C4-2B (cell line): ENCODE results near the gene CDK14.
A peak's percentile ranks its signal among the peaks of the same experiment; 100 is the strongest.
"Not testable (repeated sequence)": the region's sequence is repeated elsewhere in the genome, so short reads cannot be mapped to it uniquely, and the experiment has no call there.

ENCODE experiments used
- H3K27ac ChIP-seq: fragments of 450-650 bp; 2 replicates; pipeline ENCODE4 v1.5.1; 2017
- ZFX ChIP-seq: fragments of 450-650 bp; IDR thresholded peaks from 2 replicates; pipeline ENCODE4 v1.6.1; 2017
- TF ChIP-seq, protein P1 (sequence below): fragments of 450-650 bp; conservative IDR thresholded peaks from 2 replicates; pipeline ENCODE4 v1.5.1; 2017; ENCODE audit warnings: mild to moderate bottlenecking

The CDK14 gene

GRCh38 chr7:90763108-90763507 lies 167.0 kb downstream of the CDK14 start:
- TF ChIP-seq, protein P1, sequence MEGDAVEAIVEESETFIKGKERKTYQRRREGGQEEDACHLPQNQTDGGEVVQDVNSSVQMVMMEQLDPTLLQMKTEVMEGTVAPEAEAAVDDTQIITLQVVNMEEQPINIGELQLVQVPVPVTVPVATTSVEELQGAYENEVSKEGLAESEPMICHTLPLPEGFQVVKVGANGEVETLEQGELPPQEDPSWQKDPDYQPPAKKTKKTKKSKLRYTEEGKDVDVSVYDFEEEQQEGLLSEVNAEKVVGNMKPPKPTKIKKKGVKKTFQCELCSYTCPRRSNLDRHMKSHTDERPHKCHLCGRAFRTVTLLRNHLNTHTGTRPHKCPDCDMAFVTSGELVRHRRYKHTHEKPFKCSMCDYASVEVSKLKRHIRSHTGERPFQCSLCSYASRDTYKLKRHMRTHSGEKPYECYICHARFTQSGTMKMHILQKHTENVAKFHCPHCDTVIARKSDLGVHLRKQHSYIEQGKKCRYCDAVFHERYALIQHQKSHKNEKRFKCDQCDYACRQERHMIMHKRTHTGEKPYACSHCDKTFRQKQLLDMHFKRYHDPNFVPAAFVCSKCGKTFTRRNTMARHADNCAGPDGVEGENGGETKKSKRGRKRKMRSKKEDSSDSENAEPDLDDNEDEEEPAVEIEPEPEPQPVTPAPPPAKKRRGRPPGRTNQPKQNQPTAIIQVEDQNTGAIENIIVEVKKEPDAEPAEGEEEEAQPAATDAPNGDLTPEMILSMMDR: no peak
- TF ChIP-seq ZFX: no peak
- peak overlapping the region; percentile 39; the same call in 1 of the 2 replicates for H3K27ac ChIP-seq

DNA sequence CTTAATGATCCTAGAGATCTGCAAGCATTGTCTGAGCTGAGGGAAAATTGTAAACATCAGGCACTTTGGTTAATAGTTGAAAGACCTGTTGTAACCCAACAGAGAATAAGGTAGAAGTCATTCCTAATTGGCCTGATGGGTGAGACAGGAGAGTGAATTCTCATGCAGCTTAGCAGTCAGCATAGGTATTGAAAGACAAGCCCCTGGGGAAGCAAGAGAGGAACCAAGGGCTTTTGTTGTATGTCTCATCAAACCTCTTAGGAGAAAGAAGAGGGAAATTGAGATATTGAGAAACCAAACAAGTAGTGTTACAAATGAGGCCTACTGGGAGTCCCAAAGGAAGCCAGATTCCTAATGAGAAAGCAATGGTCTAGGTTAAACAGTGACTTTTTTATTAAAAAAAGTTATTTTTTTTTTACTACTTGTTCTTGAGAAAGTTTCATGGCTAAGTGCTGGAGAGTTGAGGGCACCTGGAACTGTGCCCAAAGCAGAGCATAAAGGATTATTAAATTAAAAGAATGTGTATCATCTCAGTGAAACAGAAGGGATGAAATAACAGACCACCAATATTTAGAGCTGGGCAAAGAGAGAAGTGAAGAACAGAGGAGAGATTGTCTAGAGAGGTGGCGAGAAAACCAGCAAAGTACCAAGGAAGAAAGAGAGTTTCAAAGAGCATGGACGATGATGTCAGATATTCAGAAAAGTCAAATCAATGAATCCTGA lies 168.9 kb downstream of the CDK14 start:
- TF ChIP-seq, protein P1: no peak
- TF ChIP-seq ZFX: no peak

DNA sequence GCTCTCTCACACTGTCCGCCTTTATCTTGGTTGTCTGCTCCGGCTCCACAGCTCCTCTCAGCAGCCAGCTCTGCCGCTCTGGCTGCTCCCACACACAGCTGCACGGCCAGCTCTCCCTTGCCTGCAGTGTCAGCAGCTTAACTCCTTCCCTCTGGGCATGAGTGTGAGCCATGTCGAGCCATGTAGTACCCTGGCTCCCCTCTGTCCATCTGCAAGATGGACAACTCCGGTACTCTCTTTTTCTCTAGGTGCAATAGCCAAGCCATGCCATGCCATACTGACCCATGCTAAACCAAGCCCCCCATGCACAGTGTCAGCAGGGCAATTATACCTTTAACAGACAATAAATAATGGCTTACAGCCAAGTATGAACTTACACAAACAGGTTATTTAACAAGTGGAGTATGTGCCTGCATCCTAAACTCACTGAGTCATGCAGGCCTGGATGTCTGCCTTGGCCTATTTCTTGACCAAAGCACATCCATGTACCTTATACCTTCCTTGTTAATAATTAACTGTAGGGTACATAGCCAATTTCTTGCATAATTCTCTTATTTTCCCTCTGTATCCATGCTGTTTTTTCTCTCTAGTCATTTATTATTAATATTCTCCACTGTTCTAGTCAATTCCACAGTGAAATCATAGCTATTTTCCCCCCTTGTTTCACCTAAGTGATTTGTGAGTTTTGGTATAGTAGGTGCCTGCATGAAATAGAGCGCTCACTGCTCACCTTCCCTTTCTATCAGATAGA lies 170.9 kb downstream of the CDK14 start:
- no peak for TF ChIP-seq ZFX
- TF ChIP-seq, protein P1: no peak
- H3K27ac ChIP-seq: peak overlapping the region; percentile 60

More for the DNA sequence above, 168.9 kb downstream of the CDK14 start:
- no peak overlapping the region for H3K27ac ChIP-seq

DNA sequence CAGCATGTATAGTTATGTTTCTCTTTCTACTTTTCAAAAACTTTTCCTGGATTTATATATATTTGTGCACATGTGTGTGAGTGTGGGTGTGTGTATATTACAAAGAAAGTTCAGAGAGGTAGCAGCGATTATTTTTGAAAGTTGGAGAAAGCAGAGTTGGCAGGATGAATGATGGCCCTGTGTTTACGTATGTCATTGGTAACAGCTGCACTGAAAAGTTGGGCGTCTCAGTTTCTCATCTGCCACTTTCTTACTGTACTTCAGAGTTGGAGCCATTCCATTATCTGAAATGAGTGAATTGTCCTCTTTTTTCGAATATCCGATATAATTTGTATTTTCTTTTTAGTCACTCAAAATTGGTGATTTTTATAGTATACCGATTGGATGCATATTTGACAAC lies 172.2 kb downstream of the CDK14 start:
- TF ChIP-seq, protein P1: no peak
- TF ChIP-seq ZFX: no peak
- no peak overlapping the region for H3K27ac ChIP-seq

GRCh38 chr7:90769036-90769435 lies 172.9 kb downstream of the CDK14 start:
- TF ChIP-seq ZFX: no peak
- TF ChIP-seq, protein P1: no peak
- no peak overlapping the region for H3K27ac ChIP-seq

DNA sequence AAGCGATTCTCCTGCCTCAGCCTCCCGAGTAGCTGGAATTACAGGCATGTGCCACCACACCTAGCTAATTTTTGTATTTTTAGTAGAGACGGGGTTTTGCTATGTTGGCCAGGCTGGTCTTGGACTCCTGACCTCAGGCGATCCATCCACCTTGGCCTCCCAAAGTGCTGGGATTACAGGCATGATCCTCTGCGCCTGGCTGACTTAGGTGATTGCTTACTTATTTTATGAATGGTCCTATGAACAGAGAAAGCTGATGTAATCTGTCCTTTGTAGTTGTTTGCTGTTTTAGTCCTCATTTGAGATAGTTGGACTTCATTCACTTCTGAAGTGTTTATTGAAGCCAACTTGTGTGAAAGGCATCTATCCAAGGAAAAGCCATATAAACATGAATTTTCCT lies 173.4 kb downstream of the CDK14 start:
- H3K27ac ChIP-seq: not testable (repeated sequence)

DNA sequence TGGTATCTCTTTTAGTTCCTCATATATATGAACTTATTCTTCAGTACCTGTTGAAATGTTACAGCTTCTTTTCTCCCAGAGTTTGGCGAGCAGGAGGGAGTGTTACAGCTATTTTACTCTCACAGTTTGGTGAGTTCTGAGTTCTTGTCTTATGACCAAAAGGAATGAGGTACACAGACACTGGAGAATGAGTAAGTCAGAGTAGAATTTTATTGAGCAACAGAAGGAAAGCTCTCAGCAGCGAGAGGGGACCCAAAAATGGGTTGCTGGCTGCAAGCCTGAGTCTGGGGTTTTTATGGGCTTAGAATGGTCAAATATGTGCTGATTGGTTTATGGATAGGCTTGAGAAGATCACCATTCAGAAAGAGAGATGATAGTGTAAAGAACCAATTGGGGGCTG lies 175.2 kb downstream of the CDK14 start:
- no peak overlapping the region for H3K27ac ChIP-seq
- no peak for TF ChIP-seq ZFX
- TF ChIP-seq, protein P1: no peak
